DMS 273 (cell line): Measurements from ENCODE around the gene EPHB1.
"Not testable (repeated sequence)": the region's sequence is repeated elsewhere in the genome, so short reads cannot be mapped to it uniquely, and the experiment has no call there.

ENCODE experiments used
- DNase-seq: peaks from one replicate; lab custom pipeline; 2025; ENCODE audit not compliant: unreplicated experiment; lab: John Stamatoyannopoulos, UW

The EPHB1 gene

DNA sequence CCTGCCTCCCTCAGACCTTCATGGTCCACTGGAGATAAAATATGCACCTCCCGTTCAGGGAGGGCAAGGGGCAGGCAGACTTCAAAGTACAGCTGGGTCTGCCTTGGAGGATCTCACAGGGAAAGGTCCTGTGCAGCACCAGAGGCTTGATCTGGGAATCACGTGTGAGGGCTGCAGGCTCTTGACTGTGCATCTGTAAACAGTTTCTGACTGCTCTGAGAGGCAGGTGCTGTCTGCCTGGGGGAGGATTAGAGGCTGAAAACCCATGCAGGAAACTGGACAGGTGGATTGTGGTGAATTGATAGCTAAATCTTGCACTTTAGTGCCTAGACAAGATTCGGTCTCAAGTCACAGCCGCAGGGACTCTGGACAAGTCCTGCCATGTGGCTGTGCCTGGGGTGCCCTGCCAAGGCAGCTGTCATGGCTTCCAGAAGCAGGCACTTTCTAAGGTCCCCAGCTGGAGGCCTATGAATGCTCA is 239.3 kb downstream of the EPHB1 start:
- DNase-seq: peak; percentile 61

DNA sequence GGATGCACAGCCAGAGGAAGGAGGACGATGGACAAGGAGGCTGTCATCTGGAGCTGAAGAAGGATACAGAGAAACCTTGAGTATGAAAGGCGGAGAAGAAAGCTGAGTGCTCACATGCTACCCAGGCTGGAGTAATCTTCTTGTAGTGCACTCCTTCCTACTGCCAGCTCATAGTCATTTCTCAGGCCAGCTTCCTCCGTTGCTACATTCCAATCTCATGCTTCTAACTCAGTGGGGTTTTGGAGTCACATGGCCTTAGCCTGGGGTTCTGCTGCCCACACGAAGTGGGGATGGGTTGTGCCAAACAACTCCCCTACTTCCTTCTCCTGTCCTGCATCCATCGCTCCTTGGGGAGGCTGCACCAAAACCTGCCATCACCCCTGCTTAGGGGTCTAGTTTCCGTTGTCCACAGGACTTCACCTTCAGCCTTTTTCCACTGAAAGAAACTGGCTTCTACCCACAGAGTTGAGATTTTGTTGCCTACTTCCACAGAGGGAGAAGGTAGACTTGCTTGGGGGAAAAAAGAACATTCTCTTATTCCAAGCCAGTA is 239.9 kb downstream of the EPHB1 start:
- no peak for DNase-seq

DNA sequence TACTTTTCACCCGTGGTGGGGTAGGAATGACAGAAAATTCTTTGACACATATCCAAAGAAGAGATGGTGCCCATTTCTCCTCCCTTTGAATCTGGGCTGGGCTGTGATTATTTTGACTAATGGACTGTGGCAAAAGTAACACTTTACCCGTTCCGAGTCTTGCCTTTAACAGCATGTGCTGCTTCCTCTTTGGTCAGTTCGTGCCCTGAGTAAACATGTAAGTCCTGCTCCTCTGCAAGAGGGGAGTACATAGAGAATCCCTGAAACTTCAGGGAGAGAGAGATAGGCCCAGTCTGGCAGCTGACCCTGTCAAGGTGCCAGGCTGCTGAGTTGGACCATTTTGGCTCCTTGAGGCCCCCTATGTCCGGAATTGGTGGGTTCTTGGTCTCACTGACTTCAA is 243.1 kb downstream of the EPHB1 start:
- DNase-seq: no peak

DNA sequence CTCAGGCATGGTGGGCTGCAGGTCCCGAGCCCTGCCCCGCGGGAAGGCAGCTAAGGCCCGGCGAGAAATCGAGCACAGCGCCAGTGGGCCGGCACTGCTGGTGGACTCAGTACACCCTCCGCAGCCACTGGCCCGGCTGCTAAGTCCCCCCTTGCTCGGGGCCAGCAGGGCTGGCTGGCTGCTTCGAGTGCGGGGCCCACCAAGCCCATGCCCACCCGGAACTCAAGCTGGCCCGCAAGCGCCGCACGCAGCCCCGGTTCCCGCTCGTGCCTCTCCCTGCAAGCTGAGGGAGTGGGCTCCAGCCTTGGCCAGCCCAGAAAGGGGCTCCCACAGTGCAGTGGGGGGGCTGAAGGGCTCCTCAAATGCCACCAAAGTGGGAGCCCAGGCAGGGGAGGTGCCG is 244.5 kb downstream of the EPHB1 start:
- not testable (repeated sequence) for DNase-seq

DNA sequence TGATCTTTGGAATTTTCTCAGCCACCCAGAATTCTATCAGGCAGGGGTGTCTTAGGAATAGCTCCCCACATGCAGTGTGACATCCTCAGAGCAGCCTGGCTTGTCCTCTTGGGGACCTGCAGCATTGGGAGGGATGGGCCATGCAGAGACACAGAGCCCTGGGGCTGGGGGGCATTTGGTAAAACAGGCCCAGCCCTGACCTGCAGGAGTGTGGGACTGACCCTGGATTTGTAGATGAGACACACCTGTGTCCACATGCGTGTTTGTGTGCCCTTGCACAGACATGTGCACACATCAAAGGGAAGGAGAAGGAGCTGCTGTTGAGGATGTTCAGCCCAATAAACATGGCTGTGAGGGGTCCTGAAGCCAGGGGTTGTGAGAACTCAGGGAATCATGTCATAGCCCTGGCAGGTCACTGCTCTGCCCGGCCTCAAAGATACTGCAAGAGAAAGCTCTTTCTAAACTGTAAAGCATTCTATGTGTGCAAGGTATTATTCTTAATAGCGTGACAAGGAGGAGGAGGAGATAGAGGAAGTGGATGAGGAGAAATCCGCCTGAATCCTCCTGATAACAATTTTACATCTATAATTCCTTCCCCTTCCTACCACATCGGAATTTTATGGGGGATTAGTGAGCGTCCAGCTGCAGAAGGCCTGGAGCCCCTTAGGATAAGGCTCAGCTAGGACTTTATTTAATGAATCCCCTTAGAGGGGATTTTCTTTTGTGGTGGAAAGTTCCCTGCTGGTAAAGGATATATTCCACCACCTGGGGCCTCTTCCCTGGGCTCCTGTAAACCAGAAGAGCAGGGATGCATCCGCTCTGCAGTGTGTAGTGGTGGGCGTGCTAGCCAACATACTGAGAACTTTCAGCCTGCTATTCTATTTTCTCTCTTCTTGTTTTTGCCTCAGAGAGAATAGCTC is 245.5 kb downstream of the EPHB1 start:
- no peak for DNase-seq

DNA sequence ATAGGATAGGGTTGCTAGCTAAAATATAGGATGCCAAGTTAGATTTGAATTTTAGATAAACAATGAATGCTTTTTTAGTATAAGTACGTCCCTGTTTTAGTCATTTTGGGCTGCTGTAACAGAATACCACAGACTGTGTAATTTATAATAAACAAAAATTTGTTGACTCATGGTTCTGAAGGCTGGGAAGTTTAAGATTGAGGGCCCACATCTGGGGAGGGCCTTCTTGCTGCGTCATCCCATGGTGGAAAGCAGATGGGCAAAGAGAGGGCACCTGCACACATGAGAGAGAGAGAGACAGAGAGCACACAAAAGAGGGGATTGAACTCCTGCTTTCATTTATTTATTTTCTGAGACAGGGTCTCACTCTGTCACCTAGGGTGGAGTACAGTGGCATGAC is 246.5 kb downstream of the EPHB1 start:
- no peak for DNase-seq

DNA sequence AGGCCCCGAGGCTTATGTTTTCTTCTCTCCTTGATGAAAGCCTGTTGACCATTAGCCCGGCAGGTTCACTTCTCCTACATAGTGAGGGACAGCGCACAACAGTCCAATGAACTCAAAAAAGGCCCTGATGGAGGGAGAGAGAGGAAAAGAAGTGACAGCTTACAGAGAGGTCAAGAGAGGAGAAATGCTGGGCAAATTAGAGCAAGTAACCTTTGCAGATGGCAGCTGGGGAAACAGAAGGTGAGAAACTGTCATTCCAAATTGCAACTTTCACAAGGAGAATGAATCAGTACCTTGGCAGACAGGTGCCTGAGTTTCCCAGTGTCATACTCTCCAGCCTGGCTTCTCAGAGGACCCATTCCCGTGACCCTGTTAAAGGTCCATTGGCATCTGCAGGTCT is 252.0 kb downstream of the EPHB1 start:
- DNase-seq: no peak

DNA sequence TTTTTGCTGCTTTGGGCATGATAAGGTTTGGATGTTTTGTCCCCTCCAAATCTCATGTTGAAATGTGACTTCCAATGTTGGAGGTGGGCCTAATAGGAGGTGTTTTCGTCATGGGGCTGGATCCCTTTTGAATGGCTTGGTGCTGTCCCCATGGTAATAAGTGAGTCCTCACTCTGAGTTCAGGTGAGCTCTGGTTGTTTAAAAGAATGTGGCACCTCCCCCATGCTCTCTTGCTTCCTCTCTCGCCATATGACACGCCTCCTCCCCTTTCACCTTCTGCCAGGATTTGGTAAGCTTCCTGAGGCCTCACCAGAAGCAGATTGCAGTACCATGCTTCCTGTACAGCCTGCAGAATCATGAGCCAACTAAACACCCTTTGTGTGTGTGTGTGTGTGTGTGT is 255.5 kb downstream of the EPHB1 start:
- DNase-seq: no peak

DNA sequence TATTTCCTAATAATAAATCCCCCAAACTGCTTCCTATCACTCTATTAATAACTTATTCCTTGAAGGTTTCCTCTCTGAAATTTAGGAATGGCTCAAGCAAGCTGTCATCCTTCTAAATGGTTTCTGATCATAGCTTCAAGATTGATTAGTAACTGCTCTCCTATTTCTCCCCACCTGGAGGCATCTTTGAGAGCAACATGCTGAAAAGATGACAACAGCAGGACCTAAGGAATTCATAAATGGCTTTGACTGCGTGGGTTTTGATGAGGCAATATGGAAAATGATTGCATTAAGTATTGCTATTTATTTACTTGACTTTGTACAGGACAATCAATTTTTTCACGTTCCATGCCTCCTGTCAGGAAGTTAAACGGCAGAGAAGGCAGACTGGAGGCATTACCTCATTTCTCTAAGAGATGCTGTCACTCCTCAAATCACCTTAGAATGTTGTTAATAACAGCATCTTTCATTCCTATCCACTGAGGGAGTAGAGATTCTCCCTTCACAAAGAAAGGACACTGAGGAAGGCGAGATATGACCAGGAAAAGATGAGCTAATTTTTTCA is 256.4 kb downstream of the EPHB1 start:
- no peak for DNase-seq

DNA sequence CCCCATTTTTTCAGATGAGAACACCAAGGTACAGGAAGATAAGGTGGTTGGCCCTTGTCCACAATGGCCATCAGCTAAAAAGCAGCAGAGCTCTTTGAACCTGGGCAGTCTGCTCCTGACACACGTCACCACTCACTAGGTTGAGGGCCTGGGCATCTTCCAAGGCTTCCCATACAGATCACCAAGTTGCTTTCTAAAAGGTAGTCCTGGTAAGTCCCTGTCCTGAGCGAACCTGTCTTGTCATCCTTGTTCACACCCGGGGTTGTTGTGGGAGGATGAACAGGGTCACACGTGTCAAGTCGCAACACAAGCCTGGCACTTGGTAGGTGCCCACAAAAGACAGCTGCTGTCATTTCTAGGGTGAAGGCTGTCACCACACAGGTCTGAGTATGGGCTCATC is 260.4 kb downstream of the EPHB1 start:
- DNase-seq: no peak

DNA sequence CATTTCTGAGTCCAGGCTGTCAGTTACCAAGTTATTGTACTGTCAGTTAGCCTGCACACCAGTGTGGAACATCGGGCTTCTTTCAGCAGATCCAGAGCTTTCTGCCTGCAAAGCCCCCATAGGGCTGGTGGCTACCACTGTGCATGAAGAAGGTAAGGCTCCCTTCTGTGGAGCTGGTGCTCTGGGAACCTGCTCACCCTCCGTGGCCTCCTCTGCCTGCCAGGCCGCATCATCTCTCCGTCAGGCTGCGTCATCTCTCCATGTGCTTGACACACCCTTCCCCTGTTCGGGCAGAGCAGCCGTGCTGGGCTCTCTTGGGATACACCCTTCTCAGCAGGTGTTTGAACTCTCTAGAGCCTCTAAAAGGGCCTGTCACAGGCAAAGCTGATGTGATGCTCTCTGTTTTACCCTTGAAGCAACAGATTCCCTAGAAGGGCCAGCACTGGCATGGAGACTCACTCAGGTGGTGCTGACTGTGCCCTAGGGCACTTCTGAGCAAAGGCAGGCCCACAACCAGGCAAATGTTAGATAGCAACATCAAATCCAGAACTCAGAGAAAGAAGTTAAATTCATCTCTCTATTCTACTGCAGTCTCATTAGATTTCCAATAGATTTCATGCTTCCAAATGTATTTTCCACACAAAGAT is 261.1 kb downstream of the EPHB1 start:
- DNase-seq: no peak

DNA sequence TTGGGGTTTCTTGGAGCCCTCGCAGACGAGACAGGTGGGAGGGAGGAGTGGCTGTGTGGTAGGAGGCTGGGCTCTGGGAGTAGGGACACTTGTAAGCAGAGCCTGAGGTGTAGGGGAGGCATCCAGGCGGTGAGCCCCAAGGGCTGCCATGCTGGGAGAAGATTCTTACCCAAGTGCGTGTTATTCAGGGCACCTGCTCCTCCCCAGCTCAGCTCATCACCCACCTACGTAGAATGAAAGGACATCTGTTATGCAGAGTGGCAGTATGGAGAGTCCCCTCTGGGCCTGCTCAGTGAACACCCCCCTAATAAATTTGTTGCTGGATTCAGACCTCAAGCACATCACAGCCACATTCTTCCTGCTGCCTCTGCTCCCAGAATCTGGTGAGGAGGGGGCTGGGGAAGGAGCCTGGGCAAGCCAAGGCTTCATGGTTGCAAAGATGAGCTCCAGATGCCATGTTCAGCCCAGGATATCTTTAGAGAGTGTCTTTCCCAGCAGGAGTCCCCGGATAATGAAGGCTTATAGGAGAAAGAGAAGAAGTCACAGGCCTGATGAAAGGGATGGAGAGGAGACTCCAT is 261.8 kb downstream of the EPHB1 start:
- DNase-seq: no peak

DNA sequence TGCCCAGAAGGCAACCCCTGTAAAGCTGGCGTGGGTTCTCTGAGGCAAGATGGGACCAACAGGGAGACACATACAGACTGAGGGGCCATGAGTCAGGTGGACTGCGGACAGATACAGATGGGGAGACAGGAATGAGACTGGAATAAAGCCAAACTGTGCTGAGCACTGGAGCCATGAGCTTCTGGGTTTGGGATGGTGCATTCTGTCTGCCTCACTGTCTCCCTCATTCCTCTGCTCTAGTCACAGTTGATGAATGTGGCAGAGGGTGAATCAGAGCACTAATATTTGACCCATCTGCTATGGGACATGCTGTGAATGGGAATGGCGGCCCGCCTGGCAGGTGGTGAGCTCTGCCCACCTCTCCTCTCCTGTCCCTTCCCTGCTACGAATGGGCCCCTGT is 262.9 kb downstream of the EPHB1 start:
- no peak for DNase-seq

DNA sequence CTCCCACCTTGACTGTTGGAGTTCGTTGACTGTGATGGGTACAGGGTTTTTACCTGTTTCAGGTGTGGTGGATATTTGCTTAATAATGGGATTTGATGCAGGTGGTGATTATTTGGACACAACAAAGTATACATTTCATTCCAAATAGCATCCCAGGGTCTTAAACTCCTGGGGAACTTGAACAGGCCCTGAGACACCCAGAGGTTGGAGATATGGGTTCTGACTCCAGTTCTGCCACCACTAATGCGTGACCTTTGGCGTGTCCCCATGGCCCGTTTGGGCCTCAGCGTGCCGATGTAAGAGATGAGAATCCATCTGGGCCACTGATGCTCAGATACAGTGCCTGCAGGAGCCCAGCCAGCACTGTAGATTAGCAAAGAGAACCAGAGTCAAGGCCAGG is 264.5 kb downstream of the EPHB1 start:
- DNase-seq: no peak

DNA sequence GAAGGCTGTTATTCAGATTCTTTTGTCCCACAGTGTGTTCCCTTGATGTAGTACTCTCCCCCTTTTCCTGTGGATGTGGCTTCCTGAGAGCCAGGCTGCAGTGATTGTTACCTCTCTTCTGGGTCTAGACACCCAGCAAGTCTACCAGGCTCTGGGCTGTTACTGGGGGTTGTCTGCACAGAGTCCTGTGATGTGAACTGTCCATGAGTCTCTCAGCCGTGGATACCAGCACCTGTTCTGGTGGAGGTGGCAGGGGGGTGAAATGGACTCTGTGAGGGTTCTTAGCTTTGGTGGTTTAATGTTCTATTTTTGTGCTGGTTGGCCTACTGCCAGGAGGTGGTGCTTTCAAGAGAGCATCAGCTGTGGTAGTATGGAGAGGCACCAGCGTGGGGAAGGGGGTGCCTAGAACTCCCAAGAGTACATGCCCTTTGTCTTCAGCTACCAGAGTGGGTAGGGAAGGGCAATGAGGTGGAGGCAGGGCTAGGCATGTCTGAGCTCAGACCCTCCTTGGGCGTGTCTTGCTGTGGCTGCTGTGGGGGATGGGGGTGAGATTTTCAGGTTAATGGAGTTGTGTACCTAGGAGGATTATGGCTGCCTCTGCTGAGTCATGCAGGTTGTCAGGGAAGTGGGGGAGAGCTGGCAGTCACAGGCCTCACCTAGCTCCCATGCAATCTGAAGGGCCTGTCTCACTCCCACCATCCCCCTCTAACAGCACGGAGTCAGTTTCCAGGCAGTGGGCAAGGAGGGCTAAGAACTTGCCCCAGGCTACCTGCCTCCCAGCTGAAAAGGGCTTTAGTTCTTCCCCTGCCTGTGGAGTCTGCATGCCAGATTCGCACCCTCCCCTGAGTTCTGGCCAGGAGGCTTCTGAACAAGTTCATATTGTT is 272.0 kb downstream of the EPHB1 start:
- not testable (repeated sequence) for DNase-seq

DNA sequence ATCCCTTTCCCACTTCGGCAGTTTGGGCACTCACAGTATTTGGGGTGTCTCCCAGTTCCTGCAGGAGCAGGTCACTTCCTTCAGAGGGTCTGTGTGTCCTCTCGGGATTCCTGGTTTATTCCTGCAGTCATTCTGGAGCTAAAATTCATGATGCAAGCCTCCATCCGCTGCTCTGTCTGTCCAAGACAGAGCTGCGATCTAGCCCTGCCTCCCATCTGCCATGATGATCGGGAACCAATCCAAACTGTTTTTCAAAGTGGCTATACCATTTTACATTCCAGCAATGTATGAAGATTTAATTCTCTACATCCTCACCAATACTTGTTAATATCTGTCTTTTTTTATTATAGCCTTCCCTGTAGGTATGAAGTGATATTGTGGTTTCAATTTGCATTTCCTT is 273.0 kb downstream of the EPHB1 start:
- DNase-seq: no peak

DNA sequence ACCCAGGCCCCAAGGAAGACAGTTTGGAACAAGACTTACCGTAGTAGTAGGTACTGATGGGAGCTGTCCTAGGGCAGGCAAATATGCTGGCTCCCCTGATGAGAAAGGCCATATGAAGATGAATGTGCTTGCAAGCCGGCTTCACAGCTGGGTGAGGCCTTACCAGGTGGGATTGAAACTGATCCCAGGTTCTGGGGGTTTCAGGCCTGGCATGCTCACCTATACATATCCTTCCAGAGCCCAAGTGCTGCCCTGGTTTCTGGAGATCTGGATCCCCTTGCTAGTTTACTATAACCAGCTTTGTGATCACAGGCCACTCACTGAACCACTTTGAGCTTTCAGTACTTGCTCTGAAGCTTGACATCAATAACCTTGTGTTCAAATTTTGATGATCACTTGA is 274.3 kb downstream of the EPHB1 start:
- no peak for DNase-seq

DNA sequence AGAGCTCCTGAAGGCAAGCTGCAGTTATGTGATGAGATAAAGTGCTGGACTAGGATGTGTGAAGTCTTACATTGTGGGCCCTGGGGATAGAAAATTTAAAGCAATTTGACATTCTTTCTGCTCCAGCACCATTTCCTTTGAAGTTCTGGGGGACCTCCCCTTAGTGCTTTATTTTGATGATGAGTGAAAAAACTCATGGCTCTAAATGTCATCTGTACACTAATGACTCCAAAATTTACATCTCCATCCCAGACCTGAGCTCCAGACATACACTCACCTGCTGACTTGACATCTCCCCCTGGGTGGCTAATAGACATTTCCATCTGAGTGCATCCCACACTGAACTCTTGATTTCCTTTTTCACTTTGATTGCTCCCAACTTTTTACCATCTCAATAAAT is 276.4 kb downstream of the EPHB1 start:
- no peak for DNase-seq

DNA sequence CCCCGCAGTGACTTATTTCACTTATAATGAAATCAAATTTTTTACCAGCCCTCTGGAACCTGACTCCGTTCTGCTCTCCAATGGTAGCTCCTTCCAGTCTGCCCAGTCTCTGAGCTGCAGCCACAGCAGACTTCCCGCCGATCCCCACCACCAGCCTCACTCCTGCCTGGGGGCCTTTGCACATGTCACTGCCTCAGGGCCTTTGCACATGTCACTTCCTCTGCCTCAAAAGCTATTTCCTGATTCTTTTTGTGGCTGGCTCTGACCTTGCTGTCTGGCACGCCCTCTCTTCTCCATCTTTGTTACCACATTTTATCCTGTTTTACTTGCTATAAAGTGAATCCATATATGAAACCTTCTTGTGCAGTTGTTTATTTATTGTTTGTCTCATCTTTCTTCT is 277.4 kb downstream of the EPHB1 start:
- no peak for DNase-seq

DNA sequence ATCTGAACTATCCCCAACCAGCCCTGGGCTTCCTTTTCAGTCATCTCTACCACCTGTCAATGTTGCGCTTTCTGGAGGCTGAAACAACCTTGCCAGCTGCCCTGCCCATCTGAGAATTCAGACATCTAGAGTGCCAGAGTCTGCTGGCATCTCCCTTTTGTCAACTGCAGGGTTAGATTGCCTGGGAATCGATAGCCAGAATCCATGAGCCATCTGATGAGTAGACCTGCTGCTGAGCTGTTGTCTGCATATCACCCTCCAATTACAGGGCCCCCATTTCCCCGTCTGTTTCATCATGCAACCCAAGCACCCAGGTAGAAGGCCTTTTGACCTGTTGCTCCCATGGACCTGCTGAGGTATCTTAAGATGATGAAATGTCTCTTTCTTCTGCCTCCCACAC is 280.1 kb downstream of the EPHB1 start:
- no peak for DNase-seq
